GM12865 (cell line): ENCODE results near the gene TRIP6.

Source experiments
- DNase-seq: peaks from one replicate; pipeline ENCODE4 v3.0.0; 2010; ENCODE audit warnings: low read depth
- H3K4me3 ChIP-seq: 2 replicates; pipeline ENCODE4 v1.5.1; 2011; ENCODE audit warnings: mild to moderate bottlenecking, low read depth, low read length, control low read depth
- TF ChIP-seq, protein P1 (sequence below): IDR thresholded peaks from 2 replicates; pipeline ENCODE4 v1.5.1; 2011; ENCODE audit warnings: low read length, control low read depth, low read depth, inconsistent platforms; ENCODE audit not compliant: insufficient read depth; ENCODE audit errors: missing control alignments

Gene TRIP6

DNA sequence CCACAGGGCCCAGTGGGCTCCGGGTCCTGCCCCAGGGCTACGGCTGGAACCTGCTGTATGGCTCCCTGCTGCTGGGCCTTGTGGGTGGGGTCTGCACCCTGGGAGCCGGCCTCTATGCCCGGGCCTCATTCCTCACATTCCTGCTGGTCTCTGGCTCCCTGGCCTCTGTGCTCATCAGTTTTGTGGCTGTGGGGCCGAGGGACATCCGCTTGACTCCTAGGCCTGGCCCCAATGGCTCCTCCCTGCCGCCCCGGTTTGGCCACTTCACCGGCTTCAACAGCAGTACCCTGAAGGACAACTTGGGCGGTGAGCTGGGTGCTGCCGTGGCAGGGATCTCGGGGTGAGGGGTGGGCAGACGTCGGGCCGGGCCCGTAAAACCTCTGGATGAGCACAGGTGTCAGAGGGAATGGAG is 10.3 kb upstream of the TRIP6 start:
- no peak for DNase-seq
- TF ChIP-seq, protein P1, sequence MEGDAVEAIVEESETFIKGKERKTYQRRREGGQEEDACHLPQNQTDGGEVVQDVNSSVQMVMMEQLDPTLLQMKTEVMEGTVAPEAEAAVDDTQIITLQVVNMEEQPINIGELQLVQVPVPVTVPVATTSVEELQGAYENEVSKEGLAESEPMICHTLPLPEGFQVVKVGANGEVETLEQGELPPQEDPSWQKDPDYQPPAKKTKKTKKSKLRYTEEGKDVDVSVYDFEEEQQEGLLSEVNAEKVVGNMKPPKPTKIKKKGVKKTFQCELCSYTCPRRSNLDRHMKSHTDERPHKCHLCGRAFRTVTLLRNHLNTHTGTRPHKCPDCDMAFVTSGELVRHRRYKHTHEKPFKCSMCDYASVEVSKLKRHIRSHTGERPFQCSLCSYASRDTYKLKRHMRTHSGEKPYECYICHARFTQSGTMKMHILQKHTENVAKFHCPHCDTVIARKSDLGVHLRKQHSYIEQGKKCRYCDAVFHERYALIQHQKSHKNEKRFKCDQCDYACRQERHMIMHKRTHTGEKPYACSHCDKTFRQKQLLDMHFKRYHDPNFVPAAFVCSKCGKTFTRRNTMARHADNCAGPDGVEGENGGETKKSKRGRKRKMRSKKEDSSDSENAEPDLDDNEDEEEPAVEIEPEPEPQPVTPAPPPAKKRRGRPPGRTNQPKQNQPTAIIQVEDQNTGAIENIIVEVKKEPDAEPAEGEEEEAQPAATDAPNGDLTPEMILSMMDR, result no peak
- no peak overlapping the region for H3K4me3 ChIP-seq

DNA sequence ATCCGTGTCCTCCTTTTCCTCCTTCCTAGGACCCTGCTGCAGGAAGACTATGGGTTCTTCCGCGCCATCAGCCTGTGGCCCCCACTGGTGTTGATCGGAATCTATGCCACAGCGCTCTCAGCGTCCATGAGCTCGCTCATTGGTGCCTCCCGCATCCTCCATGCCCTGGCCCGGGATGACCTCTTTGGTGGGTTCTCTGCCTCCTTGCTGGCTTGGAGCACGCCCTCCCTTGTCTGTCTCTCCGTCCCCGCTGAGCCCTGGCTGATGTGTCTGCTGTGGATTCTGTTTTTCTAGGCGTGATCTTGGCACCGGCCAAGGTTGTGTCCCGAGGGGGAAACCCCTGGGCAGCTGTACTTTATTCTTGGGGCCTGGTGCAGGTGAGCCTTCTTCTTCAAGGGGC is 7.3 kb upstream of the TRIP6 start:
- TF ChIP-seq, protein P1, result no peak
- no peak overlapping the region for H3K4me3 ChIP-seq
- DNase-seq, result no peak

DNA sequence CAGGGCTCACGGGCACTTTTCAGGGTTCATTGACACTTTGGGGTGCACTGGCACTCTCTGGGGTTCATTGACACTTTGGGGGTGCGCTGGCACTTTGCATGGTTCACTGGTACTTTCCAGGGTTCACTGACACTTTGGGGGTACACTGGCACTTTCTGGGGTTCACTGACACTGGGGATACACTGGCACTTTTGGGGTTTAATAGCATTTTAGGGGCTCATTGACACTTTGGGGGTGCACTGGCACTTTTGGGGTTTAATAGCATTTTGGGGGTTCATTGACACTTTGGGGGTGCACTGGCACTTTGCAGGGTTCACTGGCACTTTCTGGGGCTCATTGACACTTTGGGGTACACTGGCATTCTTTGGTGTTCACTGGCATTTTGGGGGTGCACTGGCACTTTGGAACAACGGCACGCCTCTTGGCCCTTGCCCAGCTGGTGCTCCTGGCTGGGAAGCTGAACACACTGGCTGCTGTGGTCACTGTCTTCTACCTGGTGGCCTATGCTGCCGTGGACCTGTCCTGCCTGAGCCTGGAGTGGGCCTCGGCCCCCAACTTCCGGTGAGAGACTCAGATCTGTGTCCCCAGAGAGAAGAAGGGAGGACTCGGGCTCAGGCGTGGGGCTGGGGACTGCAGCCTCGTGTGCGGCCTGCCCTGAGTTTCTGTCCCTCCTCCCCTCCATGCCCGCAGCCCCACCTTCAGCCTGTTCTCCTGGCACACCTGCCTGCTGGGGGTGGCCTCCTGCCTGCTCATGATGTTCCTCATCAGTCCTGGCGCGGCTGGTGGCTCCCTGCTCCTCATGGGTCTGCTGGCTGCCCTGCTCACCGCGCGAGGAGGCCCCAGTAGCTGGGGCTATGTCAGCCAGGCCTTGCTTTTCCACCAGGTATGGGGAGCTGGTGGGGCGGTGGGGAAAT is 6.2 kb upstream of the TRIP6 start:
- H3K4me3 ChIP-seq, result no peak overlapping the region
- TF ChIP-seq, protein P1, result no peak
- DNase-seq, result no peak

DNA sequence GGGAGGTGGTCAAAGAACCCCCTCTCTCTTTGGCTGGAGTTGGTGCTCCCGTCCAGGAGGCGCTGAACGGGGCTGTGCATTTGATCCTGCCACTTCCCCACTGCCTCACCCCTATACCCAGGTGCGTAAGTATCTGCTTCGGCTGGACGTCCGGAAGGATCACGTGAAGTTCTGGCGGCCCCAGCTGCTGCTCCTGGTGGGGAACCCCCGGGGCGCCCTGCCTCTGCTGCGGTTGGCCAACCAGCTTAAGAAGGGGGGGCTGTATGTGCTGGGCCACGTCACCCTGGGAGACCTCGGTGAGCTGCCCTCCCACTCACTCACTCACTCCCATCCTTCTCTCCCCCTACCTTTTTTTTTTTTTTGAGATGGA is 5.6 kb upstream of the TRIP6 start:
- TF ChIP-seq, protein P1, result no peak
- DNase-seq, result no peak

DNA sequence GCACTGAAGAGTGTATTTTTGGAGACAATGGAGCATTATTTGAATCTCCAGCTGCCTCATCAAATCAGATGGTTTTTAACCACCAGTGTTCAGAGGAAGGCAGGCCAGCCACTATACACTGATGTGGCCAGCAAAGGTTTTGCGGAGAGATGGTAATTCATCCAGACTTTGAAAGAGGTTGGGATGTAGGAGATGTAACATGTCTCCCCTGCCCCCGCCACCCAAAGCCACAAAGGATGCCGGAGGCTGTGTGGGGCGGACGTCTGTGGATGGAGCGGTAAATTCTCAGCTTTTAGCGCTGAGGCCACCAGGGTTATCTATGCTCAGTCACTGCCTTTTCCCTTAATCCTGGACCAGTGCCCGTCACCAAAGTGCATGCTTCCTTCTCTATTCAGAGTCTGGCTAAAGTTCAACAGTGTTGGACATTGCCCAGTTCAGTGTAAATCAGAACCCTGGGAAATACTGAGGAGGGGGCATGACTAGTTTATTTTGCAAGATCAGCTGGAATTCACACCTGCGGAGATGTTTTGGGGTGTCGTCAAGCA is 3.7 kb upstream of the TRIP6 start:
- no peak overlapping the region for H3K4me3 ChIP-seq
- no peak for DNase-seq
- TF ChIP-seq, protein P1, result no peak

More for the DNA sequence above, 5.6 kb upstream of the TRIP6 start:
- no peak overlapping the region for H3K4me3 ChIP-seq

DNA sequence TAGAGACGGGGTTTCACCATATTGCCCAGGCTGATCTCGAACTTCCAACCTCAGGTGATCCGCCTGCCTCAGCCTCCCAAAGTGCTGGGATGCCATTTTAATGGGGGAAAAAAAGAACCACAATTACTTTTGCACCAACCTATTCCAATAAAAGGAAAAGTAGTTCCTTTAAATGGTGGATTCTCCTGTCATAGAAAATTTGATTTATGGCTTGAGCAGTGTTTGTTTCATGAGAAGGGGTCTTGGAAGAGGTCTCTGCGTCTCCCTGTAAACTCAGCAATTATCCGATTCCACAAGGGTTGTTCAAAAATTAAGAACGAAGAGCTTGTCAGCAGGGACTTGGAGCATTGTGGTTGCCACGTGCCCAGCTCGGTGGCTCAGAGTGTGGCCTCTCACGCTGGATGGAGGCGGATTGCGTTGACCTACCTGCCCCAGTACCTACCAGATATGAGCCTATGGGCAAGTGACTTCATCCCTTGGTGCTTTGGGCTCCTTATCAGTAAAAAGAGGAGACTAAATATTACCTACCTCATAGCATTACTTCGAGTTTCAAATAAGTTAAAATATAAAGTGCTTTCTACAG is 2.8 kb upstream of the TRIP6 start:
- TF ChIP-seq, protein P1, result no peak
- no peak overlapping the region for H3K4me3 ChIP-seq
- DNase-seq, result no peak
